ENCODE results near the gene ID1. TPM values are rescaled to one million over a fixed set of nuclear protein-coding genes. Genes with fewer than 3 reads are reported as not detected.

Gene ID1
- total RNA-seq, 1 donor from 2014 or later: 5.8 TPM

DNA sequence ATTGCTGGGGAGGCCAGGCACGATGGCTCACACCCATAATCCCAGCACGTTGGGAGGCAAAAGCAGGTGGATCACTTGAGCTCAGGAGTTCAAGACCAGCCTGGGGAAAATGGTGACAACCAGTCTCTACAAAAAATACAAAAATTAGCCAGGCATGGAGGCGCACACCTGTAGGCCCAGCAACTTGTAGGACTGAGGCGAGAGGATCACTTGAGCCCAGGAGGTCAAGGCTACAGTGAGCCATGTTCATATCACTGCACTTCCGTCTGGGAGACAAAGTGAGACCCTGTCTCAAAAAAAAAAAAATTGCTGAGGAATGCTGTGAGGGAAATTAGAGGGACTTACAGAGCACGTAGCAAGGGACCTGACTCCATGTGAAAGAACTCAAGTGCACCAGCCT is 40.8 kb upstream of the ID1 start:
- no peak overlapping the region for H3K27ac Mint-ChIP-seq (ENCODE audit: unreplicated experiment)
- peaks cover 3% of the 10 kb centered on the region for H3K27me3 Mint-ChIP-seq (ENCODE audit: low read depth)
- H3K36me3 Mint-ChIP-seq (ENCODE audit: low read depth): peaks cover 10% of the 10 kb centered on the region
- no peaks in the 10 kb centered on the region for H3K9me3 Mint-ChIP-seq
- TF ChIP-seq, protein P1, sequence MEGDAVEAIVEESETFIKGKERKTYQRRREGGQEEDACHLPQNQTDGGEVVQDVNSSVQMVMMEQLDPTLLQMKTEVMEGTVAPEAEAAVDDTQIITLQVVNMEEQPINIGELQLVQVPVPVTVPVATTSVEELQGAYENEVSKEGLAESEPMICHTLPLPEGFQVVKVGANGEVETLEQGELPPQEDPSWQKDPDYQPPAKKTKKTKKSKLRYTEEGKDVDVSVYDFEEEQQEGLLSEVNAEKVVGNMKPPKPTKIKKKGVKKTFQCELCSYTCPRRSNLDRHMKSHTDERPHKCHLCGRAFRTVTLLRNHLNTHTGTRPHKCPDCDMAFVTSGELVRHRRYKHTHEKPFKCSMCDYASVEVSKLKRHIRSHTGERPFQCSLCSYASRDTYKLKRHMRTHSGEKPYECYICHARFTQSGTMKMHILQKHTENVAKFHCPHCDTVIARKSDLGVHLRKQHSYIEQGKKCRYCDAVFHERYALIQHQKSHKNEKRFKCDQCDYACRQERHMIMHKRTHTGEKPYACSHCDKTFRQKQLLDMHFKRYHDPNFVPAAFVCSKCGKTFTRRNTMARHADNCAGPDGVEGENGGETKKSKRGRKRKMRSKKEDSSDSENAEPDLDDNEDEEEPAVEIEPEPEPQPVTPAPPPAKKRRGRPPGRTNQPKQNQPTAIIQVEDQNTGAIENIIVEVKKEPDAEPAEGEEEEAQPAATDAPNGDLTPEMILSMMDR (conservative IDR thresholded peaks at IDR 0.05): no peak
- DNase-seq (ENCODE audit: low read depth, low spot score): no peak
- H3K4me3 Mint-ChIP-seq: no peak overlapping the region
- H3K4me1 Mint-ChIP-seq: peaks cover 18% of the 10 kb centered on the region

DNA sequence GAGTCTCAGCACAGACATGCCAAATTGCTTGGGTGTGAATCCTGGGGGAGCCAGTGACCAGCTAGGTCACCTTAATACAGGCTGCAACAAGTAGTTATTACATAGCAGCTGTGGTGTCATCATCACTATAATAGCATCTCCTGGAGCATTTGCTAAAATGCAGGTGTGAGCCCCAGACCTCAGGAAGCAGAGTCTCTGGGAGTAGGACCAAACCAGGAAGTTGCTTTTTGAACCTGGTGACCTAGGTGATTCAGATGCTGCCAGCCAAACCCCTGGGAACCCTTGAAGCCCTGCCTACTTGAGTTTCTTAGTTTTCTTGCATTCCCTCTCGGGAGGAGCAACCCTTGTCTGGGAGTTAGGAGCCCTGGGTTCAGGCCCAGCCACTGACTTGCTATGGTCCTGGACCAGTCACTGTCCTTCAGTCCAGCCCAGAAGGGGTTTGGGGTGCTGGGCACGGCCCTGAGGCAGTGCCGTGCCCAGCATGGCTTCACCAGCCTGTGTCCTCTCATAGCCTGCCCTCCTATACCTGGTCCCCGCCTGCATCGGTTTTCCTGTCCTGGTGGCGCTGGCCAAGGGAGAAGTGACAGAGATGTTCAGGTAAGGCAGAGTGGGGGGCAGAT is 39.3 kb upstream of the ID1 start:
- Mint-ChIP-seq H3K27ac (ENCODE audit: unreplicated experiment) (peak overlapping the region; percentile 27), H3K27me3 (ENCODE audit: low read depth) (peaks cover 8% of the 10 kb centered on the region)

DNA sequence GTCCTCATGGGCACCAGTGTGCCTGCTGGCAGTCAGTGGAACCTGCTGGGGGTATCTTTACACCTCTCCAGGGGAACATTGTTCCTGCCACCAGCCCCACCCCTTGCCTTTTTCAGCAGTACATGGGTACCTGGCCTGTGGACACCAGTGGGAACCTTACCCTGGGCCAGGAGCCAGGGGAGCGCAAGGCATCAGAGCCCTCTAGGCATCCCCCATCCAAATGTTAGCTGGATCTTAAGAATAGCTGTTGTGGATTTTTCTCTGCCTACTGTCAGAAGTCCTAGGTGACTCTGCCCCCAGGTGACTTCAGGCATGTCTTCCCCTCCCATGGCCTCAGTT is 38.8 kb upstream of the ID1 start:
- Mint-ChIP-seq H3K9me3 (no peaks in the 10 kb centered on the region), H3K36me3 (ENCODE audit: low read depth) (peaks cover 8% of the 10 kb centered on the region), H3K27ac (ENCODE audit: unreplicated experiment) (no peak overlapping the region), H3K4me1 (peaks cover 20% of the 10 kb centered on the region), H3K4me3 (no peak overlapping the region), H3K27me3 (ENCODE audit: low read depth) (peaks cover 8% of the 10 kb centered on the region)
- no peak for DNase-seq (ENCODE audit: low read depth, low spot score)
- TF ChIP-seq, protein P1 (conservative IDR thresholded peaks at IDR 0.05): no peak

More for the DNA sequence above, 39.3 kb upstream of the ID1 start:
- Mint-ChIP-seq H3K4me1 (peaks cover 18% of the 10 kb centered on the region), H3K4me3 (no peak overlapping the region), H3K9me3 (no peaks in the 10 kb centered on the region), H3K36me3 (ENCODE audit: low read depth) (peaks cover 8% of the 10 kb centered on the region)
- no peak for DNase-seq (ENCODE audit: low read depth, low spot score)
- TF ChIP-seq, protein P1 (conservative IDR thresholded peaks at IDR 0.05): no peak

DNA sequence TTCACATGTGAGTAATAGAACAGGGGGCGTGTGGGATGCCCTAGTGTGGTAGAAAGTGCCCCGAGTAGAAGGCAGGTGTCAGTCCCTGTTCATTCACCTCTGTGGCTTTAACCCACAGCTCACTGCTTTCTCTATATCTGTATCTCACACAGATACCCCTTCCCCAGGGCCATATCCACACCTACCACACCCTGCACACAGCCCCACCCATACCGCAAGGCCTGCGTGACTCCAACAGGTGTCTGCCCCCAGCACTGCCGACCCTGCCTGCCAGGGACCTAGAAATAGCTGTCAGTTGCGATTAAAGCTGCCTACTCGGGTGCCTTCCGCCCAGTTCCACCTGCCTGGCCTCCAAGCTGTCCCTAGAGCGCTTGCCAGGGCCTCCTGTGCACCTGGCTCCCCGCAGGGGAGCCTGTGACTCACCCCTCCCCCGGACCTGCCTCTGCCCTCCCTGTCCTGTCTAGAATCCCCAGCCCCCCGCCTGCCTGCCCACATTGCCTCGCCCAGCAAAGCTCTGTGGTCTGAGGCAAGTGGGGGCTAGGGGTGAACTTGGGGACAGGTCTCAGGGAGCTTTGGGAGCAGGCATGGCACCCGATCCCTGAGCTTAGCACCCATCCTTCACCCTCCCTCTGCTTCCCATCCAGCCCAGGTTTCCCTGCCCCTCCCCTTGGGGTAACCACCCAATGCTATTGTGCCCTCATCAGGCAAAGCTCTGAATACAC is 38.3 kb upstream of the ID1 start:
- H3K9me3 Mint-ChIP-seq: no peaks in the 10 kb centered on the region
- no peak overlapping the region for H3K4me3 Mint-ChIP-seq
- H3K36me3 Mint-ChIP-seq (ENCODE audit: low read depth): peaks cover 8% of the 10 kb centered on the region
- TF ChIP-seq, protein P1 (conservative IDR thresholded peaks at IDR 0.05): no peak
- peak overlapping the region; percentile 20 for H3K27ac Mint-ChIP-seq (ENCODE audit: unreplicated experiment)
- H3K27me3 Mint-ChIP-seq (ENCODE audit: low read depth): peaks cover 8% of the 10 kb centered on the region
- H3K4me1 Mint-ChIP-seq: peaks cover 23% of the 10 kb centered on the region
- DNase-seq (ENCODE audit: low read depth, low spot score): no peak

DNA sequence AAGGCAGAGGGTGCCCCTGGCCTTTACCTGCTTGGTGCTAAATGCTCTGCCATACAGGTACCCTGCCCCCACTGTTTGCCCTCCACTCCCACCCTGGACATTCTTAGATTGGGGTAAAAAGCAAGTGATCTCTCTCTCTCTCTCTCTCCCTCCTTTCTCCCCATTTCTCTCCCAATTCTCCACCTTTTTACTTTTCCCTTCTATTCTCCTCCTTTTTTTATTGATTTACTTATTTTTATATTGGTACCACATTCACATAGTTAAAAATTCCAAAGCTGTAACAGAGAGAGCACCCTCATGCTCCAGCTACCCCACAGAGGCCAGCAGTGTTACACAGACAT is 37.7 kb upstream of the ID1 start:
- Mint-ChIP-seq H3K4me1 (peaks cover 28% of the 10 kb centered on the region), H3K36me3 (ENCODE audit: low read depth) (peaks cover 8% of the 10 kb centered on the region), H3K4me3 (no peak overlapping the region), H3K27me3 (ENCODE audit: low read depth) (peaks cover 13% of the 10 kb centered on the region), H3K27ac (ENCODE audit: unreplicated experiment) (peak overlapping the region; percentile 20), H3K9me3 (no peaks in the 10 kb centered on the region)
- DNase-seq (ENCODE audit: low read depth, low spot score): no peak
- TF ChIP-seq, protein P1 (conservative IDR thresholded peaks at IDR 0.05): no peak
